Measurements from ENCODE around the gene TRAPPC11.

The TRAPPC11 gene

DNA sequence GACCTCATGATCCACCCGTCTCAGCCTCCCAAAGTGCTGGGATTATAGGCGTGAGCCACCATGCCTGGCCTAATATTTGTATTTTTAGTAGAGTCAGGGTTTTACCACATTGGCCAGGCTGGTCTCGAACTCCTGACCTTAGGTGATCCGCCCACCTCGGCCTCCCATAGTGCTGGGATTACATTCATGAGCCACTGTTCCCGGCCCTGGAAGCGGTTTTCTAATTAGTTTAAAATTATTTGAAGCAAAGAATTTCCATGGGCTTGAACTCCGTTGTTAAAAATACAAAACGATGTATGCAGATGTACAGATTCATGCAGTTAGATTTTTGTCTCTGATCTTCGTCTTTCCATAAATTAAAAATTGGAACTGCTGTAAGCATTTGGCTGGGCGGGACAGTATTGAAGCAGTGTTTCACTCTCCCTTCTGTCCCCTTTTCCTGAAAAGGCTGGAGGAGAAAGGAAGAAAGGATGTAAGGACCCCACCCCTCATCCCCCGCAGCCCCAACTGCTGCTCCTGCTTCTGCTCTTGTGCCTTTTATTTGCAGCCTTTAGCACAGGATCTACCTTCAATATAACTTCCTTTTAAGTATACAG, 12.0 kb downstream of the TRAPPC11 start:
- H3K4me1 ChIP-seq (ENCODE audit: control insufficient read depth in 1 of 2, insufficient read depth in 2 of 2, low read length in 2 of 2), result no peaks in the 10 kb centered on the region
- no peak overlapping the region for H3K27ac ChIP-seq (ENCODE audit: low read depth, low read length)
- no peaks in the 10 kb centered on the region for H3K27me3 ChIP-seq (ENCODE audit: control insufficient read depth in 1 of 2, insufficient read depth in 2 of 2, low read length in 2 of 2)
- no peak overlapping the region for H3K4me3 ChIP-seq (ENCODE audit: low read depth in 1 of 2, low read length in 2 of 2)
- H3K9ac ChIP-seq (ENCODE audit: low read depth in 1 of 2, low read length in 2 of 2), result no peak overlapping the region
- peaks cover 25 to 42% of the 10 kb centered on the region in 2 donors for H3K36me3 ChIP-seq (ENCODE audit: control insufficient read depth in 1 of 2, insufficient read depth in 2 of 2, low read length in 2 of 2)
- H3K9me3 ChIP-seq (ENCODE audit: control insufficient read depth in 1 of 2, low read length in 2 of 2), result no peaks in the 10 kb centered on the region

DNA sequence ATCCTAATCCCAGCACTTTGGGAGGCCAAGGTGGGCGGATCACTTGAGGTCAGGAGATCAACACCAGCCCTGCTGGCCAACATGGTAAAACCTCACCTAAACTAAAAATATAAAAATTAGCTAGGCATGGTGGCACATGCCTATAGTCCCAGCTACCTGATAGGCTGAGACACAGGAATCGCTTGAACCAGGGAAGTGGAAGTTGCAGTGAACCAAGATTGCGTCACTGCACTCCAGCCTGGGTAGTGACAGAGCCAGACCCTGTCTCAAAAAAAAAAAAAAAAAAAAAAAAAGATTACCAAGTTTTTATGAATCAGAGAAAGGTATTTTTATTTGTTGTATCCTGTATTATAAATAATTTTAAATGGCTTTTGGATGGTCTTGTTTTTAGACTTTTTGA, 15.1 kb downstream of the TRAPPC11 start:
- Histone ChIP-seq H3K36me3 (ENCODE audit: control insufficient read depth in 1 of 2, insufficient read depth in 2 of 2, low read length in 2 of 2) (peaks cover 9 to 23% of the 10 kb centered on the region in 2 donors), H3K27me3 (ENCODE audit: control insufficient read depth in 1 of 2, insufficient read depth in 2 of 2, low read length in 2 of 2) (no peaks in the 10 kb centered on the region), H3K9ac (ENCODE audit: low read depth in 1 of 2, low read length in 2 of 2) (no peak overlapping the region), H3K4me1 (ENCODE audit: control insufficient read depth in 1 of 2, insufficient read depth in 2 of 2, low read length in 2 of 2) (no peaks in the 10 kb centered on the region), H3K27ac (ENCODE audit: low read depth, low read length) (no peak overlapping the region), H3K4me3 (ENCODE audit: low read depth in 1 of 2, low read length in 2 of 2) (no peak overlapping the region), H3K9me3 (ENCODE audit: control insufficient read depth in 1 of 2, low read length in 2 of 2) (no peaks in the 10 kb centered on the region)

DNA sequence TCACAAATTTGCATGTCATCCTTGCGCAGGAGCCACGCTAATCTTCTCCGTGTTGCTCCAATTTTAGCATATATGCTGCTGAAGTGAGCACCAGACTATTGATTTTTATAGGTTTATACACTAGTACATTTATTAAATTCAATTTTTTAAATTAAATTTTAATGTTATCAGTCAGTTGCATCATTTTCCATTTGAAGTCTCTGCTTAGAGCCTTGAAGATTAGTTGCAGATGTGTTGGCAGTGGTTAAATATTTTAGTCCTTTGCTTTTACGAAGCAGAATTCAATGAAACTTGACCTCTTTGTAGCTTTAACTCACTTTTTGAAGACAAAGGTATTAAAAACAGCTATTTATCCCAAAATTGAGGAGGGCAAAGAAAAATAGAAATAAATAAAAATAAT, 16.5 kb downstream of the TRAPPC11 start:
- no peak overlapping the region for H3K27ac ChIP-seq (ENCODE audit: low read depth, low read length)
- H3K9ac ChIP-seq (ENCODE audit: low read depth in 1 of 2, low read length in 2 of 2), result no peak overlapping the region
- H3K4me3 ChIP-seq (ENCODE audit: low read depth in 1 of 2, low read length in 2 of 2), result no peak overlapping the region
- H3K36me3 ChIP-seq (ENCODE audit: control insufficient read depth in 1 of 2, insufficient read depth in 2 of 2, low read length in 2 of 2), result peaks cover 5 to 20% of the 10 kb centered on the region in 2 donors
- H3K9me3 ChIP-seq (ENCODE audit: control insufficient read depth in 1 of 2, low read length in 2 of 2), result no peaks in the 10 kb centered on the region
- H3K27me3 ChIP-seq (ENCODE audit: control insufficient read depth in 1 of 2, insufficient read depth in 2 of 2, low read length in 2 of 2), result no peaks in the 10 kb centered on the region
- H3K4me1 ChIP-seq (ENCODE audit: control insufficient read depth in 1 of 2, insufficient read depth in 2 of 2, low read length in 2 of 2), result no peaks in the 10 kb centered on the region

DNA sequence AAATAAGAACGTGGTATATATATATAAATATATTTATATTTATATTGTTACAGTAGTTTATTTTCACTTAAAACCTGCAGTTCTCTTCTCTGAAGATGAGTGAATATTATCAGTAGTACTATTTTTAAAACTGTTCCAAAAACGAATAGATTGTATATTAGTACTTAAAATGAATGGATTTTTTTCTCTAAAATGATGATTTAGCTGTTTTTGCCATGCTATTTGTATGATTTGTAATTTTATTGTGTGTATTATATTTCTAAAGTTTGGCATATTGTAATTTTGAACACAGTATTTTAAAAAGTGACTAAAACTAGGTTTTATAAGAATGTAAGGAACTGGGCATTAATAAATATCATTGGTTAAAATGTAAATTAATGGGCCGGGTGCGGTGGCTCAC, 22.0 kb downstream of the TRAPPC11 start:
- peaks cover 13 to 30% of the 10 kb centered on the region in 2 donors for H3K36me3 ChIP-seq (ENCODE audit: control insufficient read depth in 1 of 2, insufficient read depth in 2 of 2, low read length in 2 of 2)
- no peaks in the 10 kb centered on the region for H3K4me1 ChIP-seq (ENCODE audit: control insufficient read depth in 1 of 2, insufficient read depth in 2 of 2, low read length in 2 of 2)
- no peaks in the 10 kb centered on the region for H3K27me3 ChIP-seq (ENCODE audit: control insufficient read depth in 1 of 2, insufficient read depth in 2 of 2, low read length in 2 of 2)
- no peak overlapping the region for H3K27ac ChIP-seq (ENCODE audit: low read depth, low read length)
- no peak overlapping the region for H3K4me3 ChIP-seq (ENCODE audit: low read depth in 1 of 2, low read length in 2 of 2)
- no peak overlapping the region for H3K9ac ChIP-seq (ENCODE audit: low read depth in 1 of 2, low read length in 2 of 2)
- no peaks in the 10 kb centered on the region for H3K9me3 ChIP-seq (ENCODE audit: control insufficient read depth in 1 of 2, low read length in 2 of 2)

GRCh38 chr4:183686461-183686860, 27.4 kb downstream of the TRAPPC11 start:
- Histone ChIP-seq H3K4me3 (ENCODE audit: low read depth in 1 of 2, low read length in 2 of 2) (no peak overlapping the region), H3K27ac (ENCODE audit: low read depth, low read length) (no peak overlapping the region), H3K9me3 (ENCODE audit: control insufficient read depth in 1 of 2, low read length in 2 of 2) (no peaks in the 10 kb centered on the region), H3K9ac (ENCODE audit: low read depth in 1 of 2, low read length in 2 of 2) (no peak overlapping the region), H3K27me3 (ENCODE audit: control insufficient read depth in 1 of 2, insufficient read depth in 2 of 2, low read length in 2 of 2) (no peaks in the 10 kb centered on the region), H3K36me3 (ENCODE audit: control insufficient read depth in 1 of 2, insufficient read depth in 2 of 2, low read length in 2 of 2) (peaks cover 12 to 39% of the 10 kb centered on the region in 2 donors), H3K4me1 (ENCODE audit: control insufficient read depth in 1 of 2, insufficient read depth in 2 of 2, low read length in 2 of 2) (no peaks in the 10 kb centered on the region)

DNA sequence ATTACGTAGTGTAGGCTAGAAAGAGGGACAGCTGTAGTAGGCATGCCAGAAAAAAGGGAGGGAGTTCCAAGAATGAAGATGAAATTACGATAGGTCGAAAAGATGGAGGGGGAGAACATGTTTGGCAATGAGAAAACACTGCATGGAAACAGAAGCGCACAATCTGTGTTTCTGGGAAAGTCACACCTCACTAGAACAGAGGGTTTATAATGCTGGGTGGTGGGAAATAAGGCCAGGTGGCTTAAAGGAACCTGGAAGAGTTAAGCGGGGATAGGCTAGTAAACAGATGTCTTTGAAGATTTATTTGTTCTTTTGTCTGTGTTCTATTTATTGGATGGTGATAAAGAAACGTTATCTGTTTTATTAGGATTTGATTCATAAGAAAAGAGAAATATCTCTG, 29.1 kb downstream of the TRAPPC11 start:
- Histone ChIP-seq H3K27ac (ENCODE audit: low read depth, low read length) (no peak overlapping the region), H3K9me3 (ENCODE audit: control insufficient read depth in 1 of 2, low read length in 2 of 2) (no peaks in the 10 kb centered on the region), H3K4me3 (ENCODE audit: low read depth in 1 of 2, low read length in 2 of 2) (no peak overlapping the region), H3K4me1 (ENCODE audit: control insufficient read depth in 1 of 2, insufficient read depth in 2 of 2, low read length in 2 of 2) (no peaks in the 10 kb centered on the region), H3K27me3 (ENCODE audit: control insufficient read depth in 1 of 2, insufficient read depth in 2 of 2, low read length in 2 of 2) (no peaks in the 10 kb centered on the region), H3K36me3 (ENCODE audit: control insufficient read depth in 1 of 2, insufficient read depth in 2 of 2, low read length in 2 of 2) (peaks cover 25 to 50% of the 10 kb centered on the region in 2 donors), H3K9ac (ENCODE audit: low read depth in 1 of 2, low read length in 2 of 2) (no peak overlapping the region)

GRCh38 chr4:183691006-183691405, 31.9 kb downstream of the TRAPPC11 start:
- no peaks in the 10 kb centered on the region for H3K27me3 ChIP-seq (ENCODE audit: control insufficient read depth in 1 of 2, insufficient read depth in 2 of 2, low read length in 2 of 2)
- H3K36me3 ChIP-seq (ENCODE audit: control insufficient read depth in 1 of 2, insufficient read depth in 2 of 2, low read length in 2 of 2), result peaks cover 22 to 61% of the 10 kb centered on the region in 2 donors

GRCh38 chr4:183691897-183692296, 32.8 kb downstream of the TRAPPC11 start:
- no peak overlapping the region for H3K9ac ChIP-seq (ENCODE audit: low read depth in 1 of 2, low read length in 2 of 2)
- peaks cover 19 to 64% of the 10 kb centered on the region in 2 donors for H3K36me3 ChIP-seq (ENCODE audit: control insufficient read depth in 1 of 2, insufficient read depth in 2 of 2, low read length in 2 of 2)
- no peaks in the 10 kb centered on the region for H3K27me3 ChIP-seq (ENCODE audit: control insufficient read depth in 1 of 2, insufficient read depth in 2 of 2, low read length in 2 of 2)
- no peak overlapping the region for H3K27ac ChIP-seq (ENCODE audit: low read depth, low read length)
- H3K9me3 ChIP-seq (ENCODE audit: control insufficient read depth in 1 of 2, low read length in 2 of 2), result no peaks in the 10 kb centered on the region
- H3K4me1 ChIP-seq (ENCODE audit: control insufficient read depth in 1 of 2, insufficient read depth in 2 of 2, low read length in 2 of 2), result no peaks in the 10 kb centered on the region
- H3K4me3 ChIP-seq (ENCODE audit: low read depth in 1 of 2, low read length in 2 of 2), result no peak overlapping the region

More at GRCh38 chr4:183691006-183691405, 31.9 kb downstream of the TRAPPC11 start:
- no peaks in the 10 kb centered on the region for H3K9me3 ChIP-seq (ENCODE audit: control insufficient read depth in 1 of 2, low read length in 2 of 2)
- H3K4me3 ChIP-seq (ENCODE audit: low read depth in 1 of 2, low read length in 2 of 2), result no peak overlapping the region
- no peak overlapping the region for H3K27ac ChIP-seq (ENCODE audit: low read depth, low read length)
- H3K4me1 ChIP-seq (ENCODE audit: control insufficient read depth in 1 of 2, insufficient read depth in 2 of 2, low read length in 2 of 2), result no peaks in the 10 kb centered on the region
- H3K9ac ChIP-seq (ENCODE audit: low read depth in 1 of 2, low read length in 2 of 2), result no peak overlapping the region

DNA sequence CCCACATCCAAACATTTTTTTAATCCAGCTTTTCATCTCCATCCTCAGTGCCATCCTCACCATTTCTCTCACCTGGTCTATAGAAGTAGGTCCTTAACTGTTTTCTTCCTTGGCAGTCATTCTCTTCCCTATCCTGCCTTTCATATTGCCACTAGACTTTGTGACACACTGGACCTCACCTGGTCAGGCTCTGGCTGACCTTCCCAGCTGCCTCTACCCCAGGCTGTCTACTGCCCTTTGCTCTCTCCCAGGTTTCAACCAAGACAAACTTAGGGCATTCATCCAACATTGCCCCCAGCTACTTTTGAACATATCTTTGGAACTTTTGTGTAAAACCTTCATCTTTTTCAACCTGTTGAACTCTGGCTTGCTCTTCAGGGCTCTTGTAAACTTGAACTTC, 39.8 kb downstream of the TRAPPC11 start:
- Histone ChIP-seq H3K27ac (ENCODE audit: low read depth, low read length) (no peak overlapping the region), H3K27me3 (ENCODE audit: control insufficient read depth in 1 of 2, insufficient read depth in 2 of 2, low read length in 2 of 2) (no peaks in the 10 kb centered on the region), H3K4me1 (ENCODE audit: control insufficient read depth in 1 of 2, insufficient read depth in 2 of 2, low read length in 2 of 2) (no peaks in the 10 kb centered on the region), H3K4me3 (ENCODE audit: low read depth in 1 of 2, low read length in 2 of 2) (no peak overlapping the region), H3K9ac (ENCODE audit: low read depth in 1 of 2, low read length in 2 of 2) (no peak overlapping the region), H3K36me3 (ENCODE audit: control insufficient read depth in 1 of 2, insufficient read depth in 2 of 2, low read length in 2 of 2) (peaks cover 41 to 89% of the 10 kb centered on the region in 2 donors), H3K9me3 (ENCODE audit: control insufficient read depth in 1 of 2, low read length in 2 of 2) (no peaks in the 10 kb centered on the region)

- H3K4me1 ChIP-seq (ENCODE audit: control insufficient read depth in 1 of 2, insufficient read depth in 2 of 2, low read length in 2 of 2), result no peaks in the 10 kb centered on the region
- H3K9me3 ChIP-seq (ENCODE audit: control insufficient read depth in 1 of 2, low read length in 2 of 2), result no peaks in the 10 kb centered on the region
- H3K27me3 ChIP-seq (ENCODE audit: control insufficient read depth in 1 of 2, insufficient read depth in 2 of 2, low read length in 2 of 2), result no peaks in the 10 kb centered on the region
- no peak overlapping the region for H3K27ac ChIP-seq (ENCODE audit: low read depth, low read length)
- H3K36me3 ChIP-seq (ENCODE audit: control insufficient read depth in 1 of 2, insufficient read depth in 2 of 2, low read length in 2 of 2), result peaks cover 43 to 79% of the 10 kb centered on the region in 2 donors
- no peak overlapping the region for H3K4me3 ChIP-seq (ENCODE audit: low read depth in 1 of 2, low read length in 2 of 2)
- no peak overlapping the region for H3K9ac ChIP-seq (ENCODE audit: low read depth in 1 of 2, low read length in 2 of 2)
Observed at GRCh38 chr4:183700407-183700806, 41.3 kb downstream of the TRAPPC11 start.
